Measurements from ENCODE around the gene FAM184B.

Gene FAM184B

GRCh38 chr4:17583276-17583675 is 198.1 kb downstream of the FAM184B start:
- TF ChIP-seq, protein P1, sequence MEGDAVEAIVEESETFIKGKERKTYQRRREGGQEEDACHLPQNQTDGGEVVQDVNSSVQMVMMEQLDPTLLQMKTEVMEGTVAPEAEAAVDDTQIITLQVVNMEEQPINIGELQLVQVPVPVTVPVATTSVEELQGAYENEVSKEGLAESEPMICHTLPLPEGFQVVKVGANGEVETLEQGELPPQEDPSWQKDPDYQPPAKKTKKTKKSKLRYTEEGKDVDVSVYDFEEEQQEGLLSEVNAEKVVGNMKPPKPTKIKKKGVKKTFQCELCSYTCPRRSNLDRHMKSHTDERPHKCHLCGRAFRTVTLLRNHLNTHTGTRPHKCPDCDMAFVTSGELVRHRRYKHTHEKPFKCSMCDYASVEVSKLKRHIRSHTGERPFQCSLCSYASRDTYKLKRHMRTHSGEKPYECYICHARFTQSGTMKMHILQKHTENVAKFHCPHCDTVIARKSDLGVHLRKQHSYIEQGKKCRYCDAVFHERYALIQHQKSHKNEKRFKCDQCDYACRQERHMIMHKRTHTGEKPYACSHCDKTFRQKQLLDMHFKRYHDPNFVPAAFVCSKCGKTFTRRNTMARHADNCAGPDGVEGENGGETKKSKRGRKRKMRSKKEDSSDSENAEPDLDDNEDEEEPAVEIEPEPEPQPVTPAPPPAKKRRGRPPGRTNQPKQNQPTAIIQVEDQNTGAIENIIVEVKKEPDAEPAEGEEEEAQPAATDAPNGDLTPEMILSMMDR (IDR thresholded peaks at IDR 0.05; ENCODE audit: low read depth, low read length): no peak
- no peak for DNase-seq (ENCODE audit: extremely low read depth, low read depth)

DNA sequence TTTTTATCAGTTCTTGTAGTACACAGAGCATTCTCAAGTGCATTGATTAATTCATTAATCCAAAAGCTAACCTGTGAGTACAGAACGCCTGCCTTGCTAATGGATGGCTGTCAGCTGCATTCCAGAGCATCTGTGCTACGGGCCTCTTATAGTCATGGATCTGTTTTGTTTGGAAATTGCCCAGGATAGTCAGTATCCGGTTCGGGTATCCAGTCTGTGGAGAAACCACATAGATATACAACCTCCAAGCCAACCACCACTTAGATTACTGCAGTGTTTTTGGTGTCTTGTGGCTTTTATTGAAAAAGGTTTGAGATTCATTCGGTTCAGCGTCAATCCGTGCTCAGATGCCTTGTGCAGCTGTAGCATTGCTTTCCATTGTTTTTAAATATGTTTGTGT is 200.5 kb downstream of the FAM184B start:
- no peak for DNase-seq (ENCODE audit: extremely low read depth, low read depth)
- TF ChIP-seq, protein P1 (IDR thresholded peaks at IDR 0.05; ENCODE audit: low read depth, low read length): no peak

Measured in AG09319 (cell line).